GM21737 (cell line): ENCODE data around the gene LZTR1.

ENCODE experiments used
- ATAC-seq: cut with Tn5 transposase; IDR thresholded peaks from one replicate; pipeline ENCODE4 v1.9.1; 2021; ENCODE audit warnings: mild to moderate bottlenecking, moderate library complexity; ENCODE audit not compliant: unreplicated experiment

Gene LZTR1

GRCh38 chr22:20979940-20980453 lies 2.1 kb upstream of the LZTR1 start:
- no peak for ATAC-seq

- ATAC-seq: no peak
Observed at GRCh38 chr22:20980523-20980922, 1.6 kb upstream of the LZTR1 start.

DNA sequence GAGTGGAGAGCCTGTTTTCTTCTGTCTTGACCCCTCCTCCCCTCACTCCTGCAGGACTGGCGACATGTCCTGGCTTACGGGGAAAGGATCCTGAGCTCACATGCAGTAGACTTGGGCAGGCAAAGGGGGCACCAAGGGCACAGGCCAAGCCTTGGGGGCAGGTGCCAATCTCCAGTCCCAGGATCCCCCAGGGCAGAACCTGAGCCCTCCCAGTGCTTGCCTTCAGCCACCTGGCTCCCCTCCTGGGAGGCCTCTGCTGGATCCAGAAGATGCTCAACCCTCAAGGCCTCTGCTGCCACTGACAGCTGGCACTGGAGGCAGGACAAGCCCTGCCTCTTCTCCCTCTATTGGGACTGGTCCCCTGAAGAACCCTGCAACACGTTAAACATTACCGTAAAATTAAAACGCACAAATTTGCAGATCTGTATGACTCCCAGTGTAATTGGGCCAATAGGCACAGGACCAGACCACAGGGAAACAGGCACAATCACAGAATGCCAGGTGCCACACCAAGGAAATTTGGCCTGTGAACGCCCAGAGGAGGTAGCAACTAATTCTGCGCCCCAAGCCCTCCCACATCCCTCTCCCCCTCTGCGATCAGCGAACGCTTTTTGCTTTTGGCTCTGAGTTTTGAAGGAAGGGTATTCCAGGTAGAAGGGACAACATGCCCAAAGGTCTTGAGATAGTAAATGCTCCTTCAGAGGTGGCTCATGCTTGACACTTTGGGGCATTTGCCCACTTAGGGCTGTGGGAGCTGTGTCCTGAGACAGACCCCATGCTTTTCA lies 967 bp upstream of the LZTR1 start:
- ATAC-seq: no peak

- ATAC-seq: peak; percentile 14
Observed at GRCh38 chr22:20982563-20982882, 426 bp downstream of the LZTR1 start.

DNA sequence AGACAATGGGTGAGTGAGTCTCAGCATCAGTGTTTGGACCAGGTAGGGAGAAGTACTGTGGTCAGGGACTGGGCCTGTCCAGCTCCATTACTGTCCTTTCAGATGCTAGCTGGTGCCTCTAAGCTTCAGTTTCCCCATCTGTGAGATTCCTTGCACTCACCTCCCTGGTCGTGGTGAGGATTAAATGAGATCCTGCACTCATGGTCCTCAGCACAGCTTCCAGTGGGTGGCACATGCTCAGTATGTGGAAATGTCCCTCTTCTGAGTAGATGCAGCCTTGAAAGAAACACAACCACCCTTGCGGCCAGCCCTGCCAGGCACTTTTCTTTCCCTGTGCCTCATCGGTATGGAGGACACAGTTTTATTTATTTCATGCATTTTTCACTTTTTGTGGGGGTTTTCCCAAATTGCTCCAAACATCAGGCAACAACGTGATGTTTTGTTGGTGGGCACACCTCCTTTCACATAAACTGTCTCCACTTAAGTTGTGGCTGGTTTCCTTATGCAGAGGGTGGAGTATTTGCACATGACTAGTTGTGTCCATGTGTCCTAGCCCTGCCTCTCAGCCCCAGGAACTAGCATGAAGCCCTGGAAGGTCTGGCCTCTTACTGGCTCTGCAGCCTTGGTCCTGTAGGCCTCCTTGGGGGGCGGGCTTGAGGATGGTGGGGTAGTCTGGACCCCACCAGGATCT lies 1.1 kb downstream of the LZTR1 start:
- no peak for ATAC-seq

GRCh38 chr22:20985720-20986119 lies 3.6 kb downstream of the LZTR1 start:
- ATAC-seq: no peak

DNA sequence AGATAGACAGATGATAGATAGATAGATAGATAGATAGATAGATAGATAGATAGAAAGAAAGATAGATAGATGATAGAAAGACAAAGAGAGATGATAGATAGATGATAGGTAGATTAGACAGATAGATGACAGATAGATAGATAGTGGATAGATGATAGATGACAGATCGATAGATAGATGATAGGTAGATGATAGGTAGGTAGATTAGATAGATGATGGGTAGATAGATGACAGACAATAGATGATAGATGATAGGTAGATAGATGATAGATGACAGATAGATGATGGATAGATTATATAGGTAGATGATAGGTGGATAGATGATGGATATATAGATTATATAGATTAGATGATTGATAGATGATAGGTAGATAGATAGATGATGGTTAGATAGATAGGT lies 4.3 kb downstream of the LZTR1 start:
- ATAC-seq: no peak

GRCh38 chr22:20987375-20987774 lies 5.3 kb downstream of the LZTR1 start:
- ATAC-seq: no peak

DNA sequence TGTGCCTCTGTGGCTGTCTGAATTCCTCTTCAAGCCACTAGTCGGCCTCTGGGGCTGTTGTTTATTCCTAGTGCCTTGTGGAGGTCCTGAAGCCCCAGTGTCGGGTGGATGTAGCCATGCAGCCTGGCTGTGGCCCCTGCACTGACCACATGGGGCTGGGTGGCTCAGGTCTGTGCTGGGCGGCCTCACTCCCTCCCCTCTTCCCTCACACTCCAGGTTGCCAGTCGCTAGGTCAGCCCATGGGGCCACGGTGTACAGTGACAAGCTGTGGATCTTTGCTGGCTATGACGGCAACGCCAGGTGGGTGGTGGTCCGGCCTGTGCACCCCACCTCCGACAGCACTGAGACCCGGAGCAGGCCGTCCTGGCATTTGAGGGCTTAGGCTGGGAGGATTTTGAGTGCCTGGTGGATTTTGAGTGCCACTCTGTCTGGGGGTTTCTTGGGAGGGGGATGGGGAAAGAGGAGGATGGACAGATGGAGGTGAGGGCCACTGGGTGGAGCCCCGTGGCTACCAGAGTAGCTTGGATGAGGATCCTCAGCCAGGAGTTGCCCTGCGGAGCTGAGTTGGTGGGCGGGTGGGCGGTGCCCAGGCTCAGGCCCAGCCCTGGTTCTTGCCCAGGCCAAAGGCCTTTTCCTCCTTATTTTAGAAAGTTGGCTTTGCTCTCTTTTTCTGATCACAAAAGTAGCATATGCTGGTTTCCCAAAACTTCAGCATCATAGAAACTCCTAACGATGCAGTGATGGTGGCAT lies 6.7 kb downstream of the LZTR1 start:
- ATAC-seq: no peak

GRCh38 chr22:20989323-20990138 lies 7.4 kb downstream of the LZTR1 start:
- ATAC-seq: no peak

DNA sequence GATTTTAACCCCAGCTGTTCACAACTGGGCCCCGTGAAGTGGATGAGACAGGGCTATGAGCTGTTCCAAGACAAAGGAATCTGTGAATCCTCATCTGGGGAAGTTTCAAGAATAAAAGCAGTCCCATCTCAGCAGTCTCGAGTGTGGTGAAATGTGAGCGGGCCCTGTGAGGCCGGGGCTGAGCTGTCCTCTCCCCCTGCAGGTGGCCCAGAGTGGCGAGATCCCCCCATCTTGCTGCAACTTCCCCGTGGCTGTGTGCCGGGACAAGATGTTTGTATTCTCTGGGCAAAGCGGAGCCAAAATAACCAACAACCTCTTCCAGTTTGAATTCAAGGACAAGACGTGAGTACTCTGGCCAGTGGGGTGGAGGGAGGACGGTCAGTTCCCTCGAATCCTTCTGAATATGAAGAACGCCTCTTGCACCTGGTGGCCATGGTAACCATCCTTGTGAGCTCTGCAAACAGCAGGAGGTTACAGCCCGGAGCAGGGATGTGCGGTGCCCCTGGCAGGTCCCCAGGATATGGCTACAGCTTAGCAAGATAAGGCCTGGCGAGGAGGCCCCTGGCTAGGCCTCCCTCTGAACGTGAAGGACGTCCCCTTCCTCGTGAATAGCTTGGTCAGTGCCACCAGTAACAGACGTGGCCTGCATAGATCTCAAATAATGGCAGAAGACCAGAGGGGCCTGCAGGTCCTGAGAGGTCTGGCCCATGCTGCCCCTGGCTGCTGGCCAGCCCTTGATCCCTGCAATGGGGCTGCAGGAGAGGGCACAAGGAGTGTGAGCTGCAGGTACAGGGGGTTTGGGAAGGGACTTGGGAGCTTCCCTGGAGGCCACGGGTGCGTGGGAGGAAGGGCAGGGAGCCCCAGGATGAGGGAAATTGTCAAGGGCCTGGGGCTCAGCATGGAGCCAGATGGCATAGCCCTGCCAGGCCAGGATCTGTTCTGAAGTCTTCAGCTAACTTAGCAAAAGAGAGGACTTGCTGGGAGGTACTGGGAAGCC lies 8.4 kb downstream of the LZTR1 start:
- no peak for ATAC-seq

DNA sequence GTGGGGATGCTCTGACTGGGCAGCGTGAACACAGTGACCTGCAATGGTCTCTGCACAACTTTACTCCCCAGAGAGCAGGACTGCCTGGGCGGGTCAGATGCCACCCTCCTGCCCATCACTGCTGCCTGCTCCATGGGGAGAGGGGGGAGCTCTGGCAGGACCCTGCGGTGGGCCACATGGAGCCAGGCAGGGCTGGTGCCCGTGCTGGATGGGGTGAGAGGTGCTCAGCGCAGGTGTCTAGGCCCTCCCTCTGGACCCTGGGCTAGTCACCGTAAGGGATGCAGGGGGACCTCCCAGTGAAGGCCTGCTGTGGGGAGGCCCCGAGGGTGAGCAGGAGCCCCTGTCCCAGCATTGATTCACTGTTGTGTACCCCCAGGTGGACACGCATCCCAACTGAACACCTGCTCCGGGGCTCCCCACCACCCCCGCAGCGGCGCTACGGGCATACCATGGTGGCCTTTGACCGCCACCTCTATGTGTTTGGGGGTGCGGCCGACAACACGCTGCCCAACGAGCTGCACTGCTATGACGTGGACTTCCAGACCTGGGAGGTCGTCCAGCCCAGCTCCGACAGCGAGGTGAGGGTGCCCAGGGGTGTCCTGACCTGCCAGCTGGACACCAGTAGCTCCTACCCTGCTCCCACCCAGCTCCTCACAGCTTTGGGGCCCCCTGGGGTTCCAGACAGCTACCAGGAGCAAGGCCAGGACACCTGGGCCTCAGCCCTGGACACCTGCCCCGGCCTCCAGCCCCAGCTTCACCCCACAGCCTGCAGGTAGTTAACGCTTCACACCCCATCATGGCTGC lies 9.4 kb downstream of the LZTR1 start:
- ATAC-seq: no peak

GRCh38 chr22:20992056-20992442 lies 10.0 kb downstream of the LZTR1 start:
- ATAC-seq: no peak

DNA sequence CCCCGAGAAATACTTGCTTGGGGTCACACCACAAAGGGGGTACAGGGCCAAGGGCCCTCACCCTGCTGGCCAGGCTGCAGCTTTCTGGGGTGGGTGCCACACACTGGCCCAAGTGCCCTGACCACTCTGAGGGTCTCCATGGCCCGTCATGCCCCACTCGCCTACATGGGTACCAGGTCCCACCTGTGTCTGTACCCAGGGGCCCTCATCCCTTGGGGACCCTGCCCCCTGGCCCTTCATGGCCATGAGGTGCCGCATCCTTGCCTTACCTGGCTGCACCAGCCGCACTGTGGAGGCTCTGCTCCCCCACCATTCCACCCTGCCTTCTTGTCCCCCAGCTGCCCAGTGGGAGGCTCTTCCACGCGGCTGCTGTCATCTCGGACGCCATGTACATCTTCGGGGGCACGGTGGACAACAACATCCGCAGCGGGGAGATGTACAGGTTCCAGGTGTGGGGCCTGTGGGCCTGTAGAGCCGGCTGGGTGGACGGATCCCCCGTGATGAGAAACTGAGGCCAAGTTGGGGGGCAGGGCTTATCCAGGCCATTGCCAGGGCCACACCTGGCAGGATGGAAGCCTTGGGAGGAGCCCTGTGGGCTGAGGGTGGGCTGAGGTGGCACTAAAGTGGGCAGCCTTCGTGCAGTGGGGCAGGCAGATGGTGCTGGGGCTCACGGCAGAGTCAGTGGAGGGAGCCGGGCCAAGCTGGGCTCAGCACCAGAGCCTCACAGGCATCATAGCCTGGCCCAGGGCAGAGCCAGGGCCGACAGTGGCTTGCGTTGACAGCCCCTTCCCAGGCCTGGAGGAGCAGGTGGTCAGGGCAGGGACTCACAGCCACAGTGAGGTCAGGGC lies 10.6 kb downstream of the LZTR1 start:
- ATAC-seq: no peak

GRCh38 chr22:20993304-20994127 lies 11.4 kb downstream of the LZTR1 start:
- ATAC-seq: no peak

DNA sequence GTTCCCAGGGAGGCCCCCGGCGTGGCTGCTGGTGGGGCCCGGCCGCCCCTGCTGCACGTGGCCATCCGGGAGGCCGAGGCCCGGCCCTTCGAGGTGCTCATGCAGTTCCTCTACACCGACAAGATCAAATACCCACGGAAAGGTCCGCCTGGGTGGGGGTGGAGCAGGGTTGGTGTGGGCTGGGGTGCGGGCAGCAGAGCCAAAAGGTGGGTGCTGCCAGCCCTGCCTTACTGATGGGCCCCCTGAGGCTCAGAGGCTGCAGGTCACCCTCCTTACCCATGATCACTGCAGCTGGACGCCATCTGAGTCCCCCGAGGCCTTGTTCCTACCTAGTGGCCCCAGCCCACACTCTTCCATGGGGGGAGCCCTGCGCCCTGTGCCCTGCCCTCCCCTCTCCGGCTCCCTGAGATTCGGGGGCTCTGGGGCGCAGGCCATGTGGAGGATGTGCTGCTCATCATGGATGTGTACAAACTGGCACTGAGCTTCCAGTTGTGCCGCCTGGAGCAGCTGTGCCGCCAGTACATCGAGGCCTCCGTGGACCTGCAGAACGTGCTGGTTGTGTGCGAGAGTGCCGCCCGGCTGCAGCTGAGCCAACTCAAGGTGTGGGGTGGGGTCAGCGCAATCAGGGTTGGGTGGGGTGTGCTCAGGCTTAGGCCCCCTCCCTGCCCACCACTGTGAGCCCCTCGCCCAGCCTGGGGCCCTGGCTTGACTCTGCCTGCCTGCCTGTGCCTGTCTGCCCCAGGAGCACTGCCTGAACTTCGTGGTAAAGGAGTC lies 12.2 kb downstream of the LZTR1 start:
- ATAC-seq: no peak
